ENCODE data around the gene ZBTB32. TPM values are rescaled to one million over a fixed set of nuclear protein-coding genes. Genes with fewer than 3 reads are reported as not detected.

Gene ZBTB32
- total and polyA plus RNA-seq, 9 donors, result 0.41 TPM; not detected in 8

GRCh38 chr19:35725216-35725861 is 21.0 kb downstream of the ZBTB32 start:
- H3K36me3 ChIP-seq, result no peaks in the 10 kb centered on the region

GRCh38 chr19:35727053-35727955 is 22.9 kb downstream of the ZBTB32 start:
- no peak overlapping the region for H3K4me3 ChIP-seq
- intact Hi-C loops (cut with DNase I), result no loop called here
- H3K4me1 ChIP-seq (ENCODE audit: insufficient read depth), result no peaks in the 10 kb centered on the region
- TF ChIP-seq EP300 (IDR thresholded peaks at IDR 0.05) (no peak), POLR2A (IDR thresholded peaks at IDR 0.05) (no peak)
- TF ChIP-seq, protein P1, sequence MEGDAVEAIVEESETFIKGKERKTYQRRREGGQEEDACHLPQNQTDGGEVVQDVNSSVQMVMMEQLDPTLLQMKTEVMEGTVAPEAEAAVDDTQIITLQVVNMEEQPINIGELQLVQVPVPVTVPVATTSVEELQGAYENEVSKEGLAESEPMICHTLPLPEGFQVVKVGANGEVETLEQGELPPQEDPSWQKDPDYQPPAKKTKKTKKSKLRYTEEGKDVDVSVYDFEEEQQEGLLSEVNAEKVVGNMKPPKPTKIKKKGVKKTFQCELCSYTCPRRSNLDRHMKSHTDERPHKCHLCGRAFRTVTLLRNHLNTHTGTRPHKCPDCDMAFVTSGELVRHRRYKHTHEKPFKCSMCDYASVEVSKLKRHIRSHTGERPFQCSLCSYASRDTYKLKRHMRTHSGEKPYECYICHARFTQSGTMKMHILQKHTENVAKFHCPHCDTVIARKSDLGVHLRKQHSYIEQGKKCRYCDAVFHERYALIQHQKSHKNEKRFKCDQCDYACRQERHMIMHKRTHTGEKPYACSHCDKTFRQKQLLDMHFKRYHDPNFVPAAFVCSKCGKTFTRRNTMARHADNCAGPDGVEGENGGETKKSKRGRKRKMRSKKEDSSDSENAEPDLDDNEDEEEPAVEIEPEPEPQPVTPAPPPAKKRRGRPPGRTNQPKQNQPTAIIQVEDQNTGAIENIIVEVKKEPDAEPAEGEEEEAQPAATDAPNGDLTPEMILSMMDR (IDR thresholded peaks at IDR 0.05), result no peak
- DNase-seq, result no peak
- no peaks in the 10 kb centered on the region for H3K27me3 ChIP-seq
- WGBS, 3 donors, result 87 to 90% (median 89%) methylated on average over 23 to 25 of the region's 25 CpGs
- no peaks in the 10 kb centered on the region for H3K36me3 ChIP-seq
- no peaks in the 10 kb centered on the region for H3K9me3 ChIP-seq
- H3K27ac ChIP-seq, result no peak overlapping the region

More at GRCh38 chr19:35725216-35725861, 21.0 kb downstream of the ZBTB32 start:
- H3K4me3 ChIP-seq, result no peak overlapping the region
- no peaks in the 10 kb centered on the region for H3K27me3 ChIP-seq
- H3K27ac ChIP-seq, result no peak overlapping the region
- no peaks in the 10 kb centered on the region for H3K4me1 ChIP-seq (ENCODE audit: insufficient read depth)
- intact Hi-C loops (cut with DNase I), result no loop called here
- DNase-seq, result no peak
- TF ChIP-seq, protein P1 (IDR thresholded peaks at IDR 0.05), result no peak
- TF ChIP-seq POLR2A (IDR thresholded peaks at IDR 0.05), result no peak
- no peak for TF ChIP-seq EP300 (IDR thresholded peaks at IDR 0.05)
- WGBS, 3 donors, result 94 to 95% (median 94%) methylated on average over 23 of the region's 23 CpGs
- no peaks in the 10 kb centered on the region for H3K9me3 ChIP-seq

GRCh38 chr19:35727956-35728706 is 23.8 kb downstream of the ZBTB32 start:
- Histone ChIP-seq H3K27ac (no peak overlapping the region), H3K4me1 (ENCODE audit: insufficient read depth) (no peaks in the 10 kb centered on the region), H3K27me3 (no peaks in the 10 kb centered on the region), H3K4me3 (no peak overlapping the region), H3K36me3 (no peaks in the 10 kb centered on the region), H3K9me3 (no peaks in the 10 kb centered on the region)
- intact Hi-C loops (cut with DNase I), result no loop called here
- no peak for DNase-seq
- TF ChIP-seq, protein P1 (IDR thresholded peaks at IDR 0.05), result no peak
- TF ChIP-seq EP300 (IDR thresholded peaks at IDR 0.05) (no peak), POLR2A (IDR thresholded peaks at IDR 0.05) (no peak)
- 86 to 90% (median 86%) methylated on average over 19 of the region's 19 CpGs for WGBS, 3 donors

DNA sequence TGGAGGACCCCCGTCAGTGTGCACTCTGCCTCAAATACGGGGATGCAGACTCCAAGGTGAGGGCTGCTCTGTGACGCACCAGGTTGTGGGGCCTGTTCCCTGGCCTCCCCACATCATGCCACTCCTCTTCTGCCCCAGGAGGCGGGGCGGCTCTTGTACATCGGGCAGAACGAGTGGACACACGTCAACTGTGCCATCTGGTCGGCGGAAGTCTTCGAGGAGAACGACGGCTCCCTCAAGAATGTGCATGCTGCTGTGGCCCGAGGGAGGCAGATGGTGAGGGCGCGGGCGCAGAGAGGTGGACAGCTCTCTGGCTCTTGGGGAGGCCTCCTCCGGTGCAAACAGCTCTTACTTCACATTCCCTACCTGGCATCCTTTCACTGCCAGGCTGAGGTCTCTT is 24.7 kb downstream of the ZBTB32 start:
- Histone ChIP-seq H3K27ac (no peak overlapping the region), H3K36me3 (no peaks in the 10 kb centered on the region), H3K27me3 (no peaks in the 10 kb centered on the region), H3K4me1 (ENCODE audit: insufficient read depth) (no peaks in the 10 kb centered on the region), H3K9me3 (no peaks in the 10 kb centered on the region), H3K4me3 (no peak overlapping the region)
- 82 to 91% (median 84%) methylated on average over 18 of the region's 18 CpGs for WGBS, 3 donors
- intact Hi-C loops (cut with DNase I), result no loop called here
- DNase-seq, result no peak
- TF ChIP-seq, protein P1 (IDR thresholded peaks at IDR 0.05), result no peak
- TF ChIP-seq EP300 (IDR thresholded peaks at IDR 0.05) (no peak), POLR2A (IDR thresholded peaks at IDR 0.05) (no peak)

All from ovary (tissue), 9 donors.